Measurements from ENCODE around the gene UNC119.
"Not testable (repeated sequence)": the region's sequence is repeated elsewhere in the genome, so short reads cannot be mapped to it uniquely, and the experiment has no call there.

UNC119 gene

GRCh38 chr17:28540231-28540630, 12.2 kb downstream of the UNC119 start:
- DNase-seq: no peak

- DNase-seq: no peak
These were observed 14.0 kb downstream of the UNC119 start for GRCh38 chr17:28538296-28538895.

DNA sequence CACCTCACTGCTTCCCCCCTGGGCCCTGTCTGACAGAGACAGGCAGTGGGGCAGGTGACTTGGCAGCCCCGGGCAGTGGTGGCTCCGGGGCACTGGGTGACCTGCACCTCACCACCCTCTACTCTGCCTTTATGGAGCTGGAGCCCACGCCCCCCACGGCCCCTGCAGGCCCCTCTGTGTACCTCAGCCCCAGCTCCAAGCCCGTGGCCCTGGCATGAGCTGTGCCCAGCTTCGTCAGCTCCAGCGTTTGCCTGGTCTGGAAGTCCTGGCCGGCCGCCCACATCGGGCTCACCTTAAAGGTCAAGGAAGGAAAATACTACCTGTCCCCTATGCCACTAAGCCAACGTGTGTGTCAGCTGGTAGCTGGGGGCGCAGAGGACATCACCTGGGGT, 15.2 kb downstream of the UNC119 start:
- no peak for DNase-seq

GRCh38 chr17:28536532-28537218, 15.7 kb downstream of the UNC119 start:
- no peak for DNase-seq

DNA sequence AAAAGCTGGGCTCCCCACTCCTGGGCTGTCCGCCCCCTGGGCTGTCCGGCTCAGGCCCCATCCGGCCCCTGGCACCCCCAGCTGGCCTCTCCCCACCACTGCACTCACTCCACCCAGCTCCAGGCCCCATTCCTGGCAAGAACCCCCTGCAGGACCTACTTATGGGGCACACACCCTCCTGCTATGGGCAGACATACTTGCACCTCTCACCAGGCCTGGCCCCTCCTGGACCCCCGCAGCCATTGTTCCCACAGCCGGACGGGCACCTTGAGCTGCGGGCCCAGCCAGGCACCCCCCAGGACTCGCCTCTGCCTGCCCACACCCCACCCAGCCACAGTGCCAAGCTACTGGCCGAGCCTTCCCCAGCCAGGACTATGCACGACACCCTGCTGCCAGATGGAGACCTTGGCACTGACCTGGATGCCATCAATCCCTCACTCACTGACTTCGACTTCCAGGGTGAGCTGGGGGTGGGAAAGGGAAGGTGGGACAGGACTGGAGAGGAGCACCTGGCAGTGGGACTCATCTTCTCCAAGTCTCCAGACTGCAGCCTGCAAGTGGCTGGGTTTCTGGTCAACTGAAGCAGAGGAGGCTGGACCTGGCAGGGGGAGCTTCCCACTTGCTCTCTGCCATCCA, 17.6 kb downstream of the UNC119 start:
- DNase-seq: no peak

DNA sequence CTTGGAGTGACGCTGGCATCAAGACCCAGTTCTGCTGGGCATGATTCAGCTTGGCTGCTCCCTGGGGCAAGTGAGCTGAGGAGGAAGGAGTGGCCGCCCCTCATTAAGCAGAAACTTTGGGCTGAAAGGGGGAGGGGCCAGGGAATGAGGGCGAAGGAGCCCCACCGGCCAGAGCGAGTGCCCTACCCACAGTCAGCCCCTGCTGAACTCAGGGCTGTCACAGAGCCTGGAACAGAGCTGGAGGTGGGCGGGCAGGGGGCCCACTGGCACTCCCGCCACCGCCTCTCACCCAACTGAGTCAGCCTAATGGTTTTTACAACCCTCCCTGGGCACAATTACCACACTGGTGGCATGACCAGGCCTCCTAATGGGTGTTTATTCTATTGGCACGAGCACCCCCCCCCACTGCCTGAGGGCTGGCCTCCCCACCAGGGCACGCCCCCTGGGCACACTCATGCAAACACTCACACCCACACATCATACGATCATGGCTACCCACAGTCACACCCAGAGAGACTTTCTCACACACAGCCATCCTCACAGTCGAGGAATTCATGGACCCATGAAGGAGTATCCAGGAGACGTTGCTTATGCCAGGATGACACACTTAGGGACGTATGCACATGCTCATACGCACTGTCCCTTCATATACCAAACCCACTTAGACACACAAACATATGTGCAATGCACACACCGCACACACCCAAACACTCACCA, 19.2 kb downstream of the UNC119 start:
- no peak for DNase-seq

GRCh38 chr17:28532050-28532960, 20.1 kb downstream of the UNC119 start:
- DNase-seq: no peak

DNA sequence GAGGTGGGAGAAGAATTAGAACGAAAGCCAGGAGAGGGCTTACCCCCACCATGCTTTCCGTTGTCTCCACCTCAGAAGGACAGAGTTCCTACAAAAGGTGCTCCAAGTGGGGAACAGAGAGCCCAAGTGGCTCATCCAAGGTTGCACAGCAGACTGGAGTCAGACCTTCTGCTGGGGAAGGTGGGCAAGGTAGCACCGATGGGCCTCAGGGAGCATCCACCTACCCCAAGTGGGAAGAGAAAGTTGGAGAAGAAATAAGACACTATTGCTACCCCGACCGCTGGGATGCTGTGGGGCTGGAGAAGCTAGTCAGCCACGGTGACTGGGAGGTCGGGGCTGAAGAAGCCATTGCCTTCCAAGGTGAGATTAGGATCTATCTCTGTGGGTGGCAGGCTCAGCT, 21.5 kb downstream of the UNC119 start:
- no peak for DNase-seq

GRCh38 chr17:28530250-28530649, 22.2 kb downstream of the UNC119 start:
- no peak for DNase-seq

DNA sequence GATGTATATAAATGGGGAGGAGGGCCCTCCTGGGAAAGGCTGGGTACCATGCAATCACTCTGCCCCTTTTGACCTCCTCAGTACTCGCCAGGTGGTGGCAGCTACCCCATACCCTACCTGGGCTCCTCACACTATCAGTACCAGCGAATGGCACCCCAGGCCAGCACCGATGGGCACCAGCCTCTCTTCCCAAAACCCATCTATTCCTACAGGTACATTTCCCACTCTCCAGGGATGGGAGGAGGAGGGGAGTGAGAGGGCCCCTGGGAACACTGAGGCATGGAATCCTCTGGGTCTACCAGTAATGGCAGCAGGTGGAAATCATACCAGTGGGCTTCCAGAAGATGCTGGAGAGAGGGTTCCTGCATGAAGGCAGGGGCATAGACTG, 23.4 kb downstream of the UNC119 start:
- no peak for DNase-seq

DNA sequence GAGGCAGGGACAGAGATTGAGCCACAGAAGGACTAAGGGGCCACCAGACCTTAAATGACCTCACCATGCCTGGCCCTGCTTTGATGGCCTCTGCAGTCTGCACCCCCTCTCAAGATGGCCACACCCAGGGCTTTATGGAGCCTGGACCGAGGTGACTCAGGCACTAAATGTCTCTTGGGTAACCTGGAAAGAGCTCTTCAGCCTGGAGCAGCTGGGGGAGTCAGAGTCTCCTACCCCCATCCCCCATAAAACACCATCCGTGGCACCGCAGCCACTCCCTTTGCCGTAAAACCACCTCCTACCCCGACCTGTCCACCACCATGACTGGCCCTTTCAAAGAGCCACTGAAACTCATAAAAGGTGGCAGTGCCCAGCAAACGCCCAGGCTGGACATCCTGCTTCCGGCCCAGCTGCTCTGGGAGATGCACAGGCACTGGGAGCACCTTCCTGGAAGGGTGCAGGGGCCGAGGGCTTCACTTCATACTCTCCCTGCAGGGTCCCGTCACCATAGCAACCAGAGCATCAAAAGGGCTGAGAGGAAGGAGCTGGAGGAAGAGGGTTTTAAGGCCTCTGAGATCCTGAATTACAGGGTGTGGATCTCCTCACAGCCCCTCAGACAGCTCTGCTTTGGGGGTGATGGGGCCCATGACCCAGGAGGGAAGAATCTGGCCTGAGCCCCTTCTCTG, 24.0 kb downstream of the UNC119 start:
- DNase-seq: no peak

GRCh38 chr17:28527859-28528258, 24.6 kb downstream of the UNC119 start:
- DNase-seq: no peak

GRCh38 chr17:28527181-28527681, 25.2 kb downstream of the UNC119 start:
- DNase-seq: no peak

GRCh38 chr17:28526381-28526780, 26.0 kb downstream of the UNC119 start:
- DNase-seq: no peak

DNA sequence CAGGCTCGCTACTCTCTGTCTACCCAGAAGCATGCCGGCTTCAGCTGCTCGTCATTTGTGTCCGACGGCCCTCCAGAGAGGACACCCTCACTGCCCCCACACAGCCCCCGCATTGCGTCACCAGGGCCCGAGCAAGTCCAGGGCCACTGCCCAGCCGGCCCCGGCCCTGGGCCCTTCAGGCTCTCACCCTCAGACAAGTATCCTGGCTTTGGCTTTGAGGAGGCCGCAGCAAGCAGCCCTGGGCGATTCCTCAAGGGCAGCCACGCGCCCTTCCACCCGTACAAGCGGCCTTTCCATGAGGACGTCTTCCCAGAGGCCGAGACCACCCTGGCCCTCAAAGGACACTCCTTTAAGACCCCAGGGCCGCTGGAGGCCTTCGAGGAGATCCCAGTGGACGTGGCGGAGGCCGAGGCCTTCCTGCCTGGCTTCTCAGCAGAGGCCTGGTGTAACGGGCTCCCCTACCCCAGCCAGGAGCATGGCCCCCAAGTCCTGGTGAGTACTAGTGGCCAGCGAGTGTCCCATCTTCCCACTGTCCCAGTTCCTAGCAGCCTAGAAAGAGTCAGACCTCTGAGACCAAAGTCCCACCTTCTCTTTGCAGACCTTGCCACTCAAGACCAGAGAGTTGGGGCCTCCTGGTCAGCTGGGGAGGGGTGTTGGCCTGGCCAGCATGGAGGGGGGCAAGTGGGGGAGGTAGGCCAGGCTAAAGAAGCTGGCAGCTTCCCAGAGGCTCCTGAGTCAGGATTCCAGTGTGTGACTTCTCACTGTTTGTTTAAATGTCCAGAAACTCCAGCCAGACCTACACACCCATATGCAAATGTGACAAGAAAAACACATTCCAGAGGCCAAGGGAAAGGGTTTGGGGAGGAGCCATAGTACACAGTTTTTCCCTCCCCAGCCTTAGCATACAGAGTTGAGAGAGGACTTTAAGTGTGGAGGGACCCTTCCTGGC, 27.7 kb downstream of the UNC119 start:
- DNase-seq: no peak

- no peak for DNase-seq
These were observed 28.5 kb downstream of the UNC119 start for GRCh38 chr17:28523876-28524275.

- no peak for DNase-seq
These were observed 29.2 kb downstream of the UNC119 start for GRCh38 chr17:28523186-28523585.

DNA sequence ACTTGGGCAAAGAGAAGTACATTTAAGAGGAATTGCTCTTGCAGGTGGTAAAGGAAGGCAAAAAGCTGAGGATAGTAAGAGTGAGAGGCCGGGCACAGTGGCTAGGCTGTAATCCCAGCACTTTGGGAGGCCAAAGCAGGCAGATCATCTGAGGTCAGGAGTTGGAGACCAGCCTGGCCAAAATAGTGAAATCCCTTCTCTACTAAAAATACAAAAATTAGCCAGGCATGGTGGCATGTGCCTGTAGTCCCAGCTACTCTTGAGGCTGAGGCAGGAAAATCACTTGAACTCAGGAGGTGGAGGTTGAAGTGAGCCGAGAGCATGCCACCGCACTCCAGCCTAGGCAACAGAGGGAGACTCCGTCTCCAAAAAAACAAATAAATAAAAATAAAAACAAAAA, 30.1 kb downstream of the UNC119 start:
- DNase-seq: not testable (repeated sequence)

DNA sequence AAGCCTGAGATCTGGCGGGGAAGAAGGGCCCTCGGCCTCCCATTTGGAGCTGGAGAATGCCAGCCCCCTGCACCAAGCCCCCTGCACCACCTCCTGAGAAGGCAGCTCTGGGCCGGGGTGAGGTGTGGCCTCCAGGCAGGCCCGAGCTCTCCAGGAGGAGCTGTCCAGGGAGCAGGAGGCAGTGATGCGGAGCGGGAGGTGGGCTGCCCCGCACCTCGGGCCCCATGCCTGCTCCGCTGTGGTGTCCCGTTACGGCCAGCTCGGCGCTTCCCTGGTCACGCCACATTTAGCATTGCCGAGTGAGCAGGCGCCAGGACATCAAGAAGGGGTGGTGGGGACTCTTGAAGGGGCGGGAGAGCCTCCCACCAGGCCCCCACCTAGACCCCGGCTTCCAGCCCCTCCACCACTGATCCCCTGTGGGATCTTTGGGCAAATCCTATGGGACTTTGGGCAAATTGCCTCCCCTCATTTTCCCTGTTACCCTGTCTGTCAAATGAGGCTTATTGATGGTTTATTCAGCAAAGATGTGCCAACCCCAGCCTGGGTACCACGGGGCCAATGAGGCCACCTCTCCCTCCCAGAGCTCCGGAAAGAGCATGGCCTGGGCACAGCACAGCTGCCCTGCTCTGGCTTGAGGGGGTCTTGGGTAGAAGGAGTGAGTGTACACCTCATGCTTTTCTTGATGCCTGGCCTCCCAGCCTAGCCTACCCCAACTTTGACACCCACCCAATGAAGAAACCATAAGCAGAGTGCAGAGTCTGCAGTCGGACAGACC, 30.9 kb downstream of the UNC119 start:
- no peak for DNase-seq

DNA sequence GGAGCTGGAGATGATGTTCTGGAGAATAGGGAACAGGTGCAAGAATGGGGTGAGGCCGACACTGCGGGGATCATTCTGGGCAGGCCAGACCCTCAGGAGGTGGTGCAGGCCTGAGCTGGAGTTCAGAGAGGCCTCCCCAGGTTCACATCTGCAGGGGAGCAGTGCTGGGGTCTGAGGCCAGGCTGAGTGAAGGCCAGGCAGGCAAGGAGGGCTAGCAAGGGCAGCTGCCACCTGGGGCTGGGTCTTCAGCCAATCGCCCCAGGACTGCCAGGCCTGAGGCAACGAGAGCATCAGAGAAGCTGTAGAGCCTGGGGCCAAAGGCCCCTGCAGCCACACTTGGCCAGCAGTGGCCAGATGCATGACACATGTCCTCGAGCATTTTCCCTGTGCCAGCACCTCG, 31.7 kb downstream of the UNC119 start:
- no peak for DNase-seq
